Measurements from ENCODE around the gene EPHB1. TPM values are rescaled to one million over a fixed set of nuclear protein-coding genes. Genes with fewer than 3 reads are reported as not detected.

EPHB1 gene
- total RNA-seq, 4 donors from 2014 or later, result 0.30 to 5.3 (median 2.6) TPM

DNA sequence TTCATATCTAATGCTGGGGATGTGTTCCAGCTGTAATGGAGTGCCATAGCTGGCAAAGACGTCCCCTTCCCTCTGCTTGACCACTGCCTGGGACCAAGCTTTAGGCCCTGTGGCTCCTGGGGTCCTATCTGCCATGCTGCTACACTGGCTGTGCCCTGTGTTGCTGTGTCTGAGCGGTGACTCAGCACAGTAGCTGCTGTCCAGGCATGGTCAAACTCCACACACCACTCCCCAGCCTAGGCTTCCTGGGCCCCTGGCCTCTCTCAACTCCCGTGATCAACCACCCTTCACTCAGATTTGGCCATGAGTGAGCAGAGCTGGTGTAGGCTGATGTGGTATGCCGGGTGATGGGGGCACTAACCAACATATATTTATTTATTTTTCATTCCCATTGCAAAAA, 27.0 kb downstream of the EPHB1 start:
- H3K27me3 ChIP-seq, result no peaks in the 10 kb centered on the region
- no peak for DNase-seq (ENCODE audit: low spot score in 2 of 2)
- H3K4me1 ChIP-seq, result no peaks in the 10 kb centered on the region
- H3K9me3 ChIP-seq, result no peaks in the 10 kb centered on the region
- H3K4me3 ChIP-seq, result no peak overlapping the region
- 81 to 91% methylated on average over 4 of the region's 4 CpGs for WGBS, 2 donors
- TF ChIP-seq EP300 (IDR thresholded peaks at IDR 0.05) (no peak), POLR2A (IDR thresholded peaks at IDR 0.05) (no peak)
- TF ChIP-seq, protein P1, sequence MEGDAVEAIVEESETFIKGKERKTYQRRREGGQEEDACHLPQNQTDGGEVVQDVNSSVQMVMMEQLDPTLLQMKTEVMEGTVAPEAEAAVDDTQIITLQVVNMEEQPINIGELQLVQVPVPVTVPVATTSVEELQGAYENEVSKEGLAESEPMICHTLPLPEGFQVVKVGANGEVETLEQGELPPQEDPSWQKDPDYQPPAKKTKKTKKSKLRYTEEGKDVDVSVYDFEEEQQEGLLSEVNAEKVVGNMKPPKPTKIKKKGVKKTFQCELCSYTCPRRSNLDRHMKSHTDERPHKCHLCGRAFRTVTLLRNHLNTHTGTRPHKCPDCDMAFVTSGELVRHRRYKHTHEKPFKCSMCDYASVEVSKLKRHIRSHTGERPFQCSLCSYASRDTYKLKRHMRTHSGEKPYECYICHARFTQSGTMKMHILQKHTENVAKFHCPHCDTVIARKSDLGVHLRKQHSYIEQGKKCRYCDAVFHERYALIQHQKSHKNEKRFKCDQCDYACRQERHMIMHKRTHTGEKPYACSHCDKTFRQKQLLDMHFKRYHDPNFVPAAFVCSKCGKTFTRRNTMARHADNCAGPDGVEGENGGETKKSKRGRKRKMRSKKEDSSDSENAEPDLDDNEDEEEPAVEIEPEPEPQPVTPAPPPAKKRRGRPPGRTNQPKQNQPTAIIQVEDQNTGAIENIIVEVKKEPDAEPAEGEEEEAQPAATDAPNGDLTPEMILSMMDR (IDR thresholded peaks at IDR 0.05), result no peak
- no peak overlapping the region for H3K27ac ChIP-seq
- no peaks in the 10 kb centered on the region for H3K36me3 ChIP-seq

DNA sequence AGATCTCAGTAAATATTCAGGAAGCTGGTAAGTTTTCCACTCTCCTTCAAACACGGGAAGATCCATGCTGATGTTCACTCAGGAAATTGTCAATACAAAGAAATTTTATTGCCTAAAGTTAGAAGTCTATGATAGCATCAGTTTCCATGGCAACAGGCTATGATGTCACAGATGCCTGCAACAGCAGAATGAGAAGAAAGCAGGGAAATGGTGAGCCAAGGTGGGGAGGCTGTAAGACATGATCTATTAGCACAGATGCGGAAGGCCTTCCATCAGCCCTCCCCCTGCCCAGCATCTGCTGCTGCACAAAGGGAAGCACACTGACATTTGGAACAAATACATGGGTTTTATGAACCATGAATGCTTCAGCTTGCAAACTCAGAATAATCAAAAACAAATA, 28.6 kb downstream of the EPHB1 start:
- no peak for DNase-seq (ENCODE audit: low spot score in 2 of 2)
- Histone ChIP-seq H3K27me3 (no peaks in the 10 kb centered on the region), H3K4me3 (no peak overlapping the region), H3K36me3 (no peaks in the 10 kb centered on the region), H3K9me3 (no peaks in the 10 kb centered on the region), H3K4me1 (no peaks in the 10 kb centered on the region), H3K27ac (no peak overlapping the region)
- TF ChIP-seq EP300 (IDR thresholded peaks at IDR 0.05) (no peak), POLR2A (IDR thresholded peaks at IDR 0.05) (no peak)
- TF ChIP-seq, protein P1 (IDR thresholded peaks at IDR 0.05), result no peak
- WGBS, 2 donors, result 74 to 80% methylated on average over 2 of the region's 2 CpGs

DNA sequence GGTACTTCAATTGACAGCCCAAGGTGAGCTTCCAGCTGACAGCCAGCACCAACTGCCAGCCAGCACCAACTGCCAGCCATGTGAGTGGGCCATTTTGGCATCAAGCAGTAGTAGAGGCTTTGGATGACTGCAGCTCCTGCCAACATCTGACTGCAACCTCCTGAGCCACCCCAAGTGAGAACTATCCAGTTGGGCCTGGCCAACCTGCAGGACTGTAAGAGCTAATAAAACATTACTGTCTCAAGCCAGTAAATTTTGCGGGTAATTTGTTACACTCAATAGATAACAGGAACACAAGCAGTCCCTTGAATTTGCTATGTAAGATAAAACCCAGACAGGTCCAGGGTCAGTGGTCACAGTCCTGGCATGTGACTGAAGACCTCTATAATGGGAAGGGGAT, 29.7 kb downstream of the EPHB1 start:
- Histone ChIP-seq H3K4me3 (no peak overlapping the region), H3K27me3 (no peaks in the 10 kb centered on the region), H3K4me1 (no peaks in the 10 kb centered on the region), H3K9me3 (no peaks in the 10 kb centered on the region), H3K36me3 (no peaks in the 10 kb centered on the region), H3K27ac (no peak overlapping the region)
- no peak for DNase-seq (ENCODE audit: low spot score in 2 of 2)
- WGBS, 2 donors, result 88 to 94% methylated on average over 1 of the region's 1 CpG
- TF ChIP-seq, protein P1 (IDR thresholded peaks at IDR 0.05), result no peak
- no peak for TF ChIP-seq POLR2A (IDR thresholded peaks at IDR 0.05)
- no peak for TF ChIP-seq EP300 (IDR thresholded peaks at IDR 0.05)

DNA sequence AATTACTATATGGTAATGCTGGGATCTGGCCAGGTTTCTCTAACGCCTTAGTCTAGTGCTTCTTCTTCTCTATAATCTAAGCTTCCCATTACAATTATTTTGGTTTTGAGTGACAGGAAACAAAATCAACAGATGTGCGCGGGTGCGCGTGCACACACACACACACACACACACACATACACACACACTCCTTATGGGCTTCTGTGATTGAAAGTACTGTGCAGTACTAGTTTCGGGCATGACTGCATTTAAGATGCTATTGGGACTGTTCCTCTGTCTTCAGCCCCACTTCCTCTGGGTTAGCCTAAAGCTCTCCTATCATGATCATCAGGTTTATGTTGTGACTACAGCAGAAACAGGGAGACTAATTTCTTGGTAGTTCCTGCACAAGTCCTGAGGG, 32.2 kb downstream of the EPHB1 start:
- H3K27me3 ChIP-seq, result no peaks in the 10 kb centered on the region
- no peak for DNase-seq (ENCODE audit: low spot score in 2 of 2)
- no peak overlapping the region for H3K4me3 ChIP-seq
- WGBS, 2 donors, result 92 to 94% methylated on average over 6 of the region's 6 CpGs
- H3K36me3 ChIP-seq, result no peaks in the 10 kb centered on the region
- no peak for TF ChIP-seq POLR2A (IDR thresholded peaks at IDR 0.05)
- no peak overlapping the region for H3K27ac ChIP-seq
- H3K4me1 ChIP-seq, result no peaks in the 10 kb centered on the region
- no peaks in the 10 kb centered on the region for H3K9me3 ChIP-seq

DNA sequence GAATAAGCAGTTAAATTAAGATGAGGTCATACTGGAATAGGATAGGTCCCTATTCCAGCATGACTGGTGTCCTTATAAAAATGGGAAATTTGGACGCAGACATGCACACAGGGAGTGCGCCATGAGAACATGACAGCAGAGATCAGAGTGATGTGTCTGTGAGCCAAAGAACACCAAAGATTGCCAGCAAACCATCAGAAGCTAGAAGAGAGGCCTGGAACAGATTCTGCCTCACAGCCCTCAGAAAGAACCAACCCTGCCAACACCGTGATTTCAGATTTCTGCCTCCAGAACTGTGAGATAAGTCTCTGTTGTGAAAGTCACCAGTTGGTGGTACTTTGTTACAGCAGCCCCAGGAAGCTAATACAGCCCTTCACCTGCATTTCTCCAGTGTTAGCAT, 34.7 kb downstream of the EPHB1 start:
- Histone ChIP-seq H3K4me1 (no peaks in the 10 kb centered on the region), H3K4me3 (no peak overlapping the region), H3K36me3 (no peaks in the 10 kb centered on the region), H3K9me3 (no peaks in the 10 kb centered on the region), H3K27me3 (no peaks in the 10 kb centered on the region), H3K27ac (no peak overlapping the region)
- DNase-seq (ENCODE audit: low spot score in 2 of 2), result no peak
- WGBS, 2 donors, result 70 to 81% methylated on average over 3 of the region's 3 CpGs
- no peak for TF ChIP-seq POLR2A (IDR thresholded peaks at IDR 0.05)
- no peak for TF ChIP-seq EP300 (IDR thresholded peaks at IDR 0.05)
- TF ChIP-seq, protein P1 (IDR thresholded peaks at IDR 0.05), result no peak

DNA sequence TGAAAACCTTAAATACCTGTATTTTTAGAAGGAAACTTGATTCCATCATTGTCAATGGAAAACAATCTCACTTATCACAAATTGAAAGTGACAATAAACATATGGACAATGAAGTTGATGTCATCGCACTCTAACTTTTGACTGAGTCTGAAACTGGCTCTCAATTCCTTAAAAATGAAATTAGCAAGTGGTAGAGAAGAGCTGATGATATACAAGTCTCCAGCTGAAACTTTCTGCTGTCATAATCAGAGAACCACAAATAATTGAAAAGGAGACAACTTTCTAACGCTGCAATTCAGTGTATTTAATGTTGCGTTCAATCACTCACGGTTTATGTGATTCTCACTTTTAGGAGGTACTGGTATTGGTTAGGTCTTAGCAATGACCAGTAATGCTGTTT, 37.5 kb downstream of the EPHB1 start:
- H3K36me3 ChIP-seq, result no peaks in the 10 kb centered on the region
- H3K27ac ChIP-seq, result no peak overlapping the region
- H3K9me3 ChIP-seq, result no peaks in the 10 kb centered on the region
- TF ChIP-seq, protein P1 (IDR thresholded peaks at IDR 0.05), result no peak
- no peak for TF ChIP-seq POLR2A (IDR thresholded peaks at IDR 0.05)
- H3K4me3 ChIP-seq, result no peak overlapping the region
- no peaks in the 10 kb centered on the region for H3K4me1 ChIP-seq
- 93 to 95% methylated on average over 4 of the region's 4 CpGs for WGBS, 2 donors
- no peaks in the 10 kb centered on the region for H3K27me3 ChIP-seq
- no peak for DNase-seq (ENCODE audit: low spot score in 2 of 2)
